Right lobe of liver (tissue), 6 donors: ENCODE measurements around the gene DVL1. TPM values are rescaled to one million over a fixed set of nuclear protein-coding genes. Genes with fewer than 3 reads are reported as not detected.

ENCODE experiments used
- ATAC-seq, 4 donors: fragments of 200-7000 bp; cut with Tn5 transposase; one replicate each; pipeline ENCODE4 v1.9.1; 2020; ENCODE audit warnings: mild to moderate bottlenecking in 4 of 4, moderate library complexity in 4 of 4
- DNase-seq, 3 donors: peaks; one replicate each; pipeline ENCODE4 v3.0.0-alpha.2; 2020
- H3K27ac ChIP-seq, 3 donors: fragments of 200-600 bp; one replicate each; pipeline ENCODE4 v1.8.0; 2022
- H3K27me3 ChIP-seq, 2 donors: fragments of 200-600 bp; one replicate each; pipeline ENCODE4 v1.8.0; 2022
- H3K36me3 ChIP-seq, 4 donors: fragments of 200-600 bp; sonication (generic) in 1 of 4; one replicate each; pipeline versions ENCODE4 v1.5.1 to v1.8.0; 2017 to 2022; ENCODE audit warnings: control low read depth in 1 of 4
- H3K4me1 ChIP-seq, 4 donors: fragments of 200-600 bp; sonication (generic) in 1 of 4; one replicate each; pipeline versions ENCODE4 v1.5.1 to v1.8.0; 2017 to 2022; ENCODE audit warnings: control low read depth in 1 of 4
- H3K4me3 ChIP-seq, 3 donors: fragments of 200-600 bp; one replicate each; pipeline ENCODE4 v1.8.0; 2022
- H3K9me3 ChIP-seq, 4 donors: fragments of 200-600 bp; sonication (generic) in 1 of 4; one replicate each; pipeline versions ENCODE4 v1.5.1 to v1.8.0; 2017 to 2022; ENCODE audit warnings: control low read depth in 1 of 4
- POLR2A ChIP-seq: fragments of 450-650 bp; IDR thresholded peaks from one replicate; pipeline ENCODE4 v1.6.1; 2017; ENCODE audit warnings: antibody characterized with exemption, mild to moderate bottlenecking
- WGBS: methylation state at CpG from one replicate; pipeline ENCODE4 v1.1.6; 2018; ENCODE audit warnings: low coverage, low lambda C conversion rate; ENCODE audit not compliant: insufficient coverage; ENCODE audit errors: missing lambda C conversion rate; 5-methylcytosine and 5-hydroxymethylcytosine counted together
- intact Hi-C, 2 donors: fragments of 100-400 bp; cut with DNase I; formaldehyde crosslinking; loops; one replicate each; pipeline versions ENCODE4 v1.11.2 to v1.14.1; 2022
- total RNA-seq, 6 experiments: library from RNA; depleted of rRNA in 2 of 6; stranded (reverse); fragments of >200 nt in 2 of 6; fragmentation: NEBNext Ultra II Directional in 3 of 6; extraction: Animal tissue kit (Norgen Biotek cat#: 25700) in 3 of 6; gene quantifications; one replicate each; pipeline versions ENCODE4 v1.1.0 to v1.2.4, GENCODE V29; 2016 to 2023
- TF ChIP-seq, protein P1 (sequence below), 4 donors: fragments of 200-600 bp in 3 of 4; fragments of 450-650 bp in 1 of 4; IDR thresholded peaks; one replicate each; pipeline versions ENCODE4 v1.5.1 to v1.8.0; 2016 to 2022; ENCODE audit warnings: antibody characterized with exemption in 4 of 4, mild to moderate bottlenecking in 2 of 4
- donor health status: DM: no; HTN: yes; CAD: no.
- donor health status: DM: no; HTN: no; CAD: no.
- donor health status: DM: no; HTN: no; CAD: no.
- donor health status: DM: no; HTN: yes; CAD: no.
- donor health status: DM: no; HTN: yes; CAD: no.

The DVL1 gene
- total RNA-seq, 6 experiments from 2014 or later = 32.7 to 54.6 (median 41.2) TPM

DNA sequence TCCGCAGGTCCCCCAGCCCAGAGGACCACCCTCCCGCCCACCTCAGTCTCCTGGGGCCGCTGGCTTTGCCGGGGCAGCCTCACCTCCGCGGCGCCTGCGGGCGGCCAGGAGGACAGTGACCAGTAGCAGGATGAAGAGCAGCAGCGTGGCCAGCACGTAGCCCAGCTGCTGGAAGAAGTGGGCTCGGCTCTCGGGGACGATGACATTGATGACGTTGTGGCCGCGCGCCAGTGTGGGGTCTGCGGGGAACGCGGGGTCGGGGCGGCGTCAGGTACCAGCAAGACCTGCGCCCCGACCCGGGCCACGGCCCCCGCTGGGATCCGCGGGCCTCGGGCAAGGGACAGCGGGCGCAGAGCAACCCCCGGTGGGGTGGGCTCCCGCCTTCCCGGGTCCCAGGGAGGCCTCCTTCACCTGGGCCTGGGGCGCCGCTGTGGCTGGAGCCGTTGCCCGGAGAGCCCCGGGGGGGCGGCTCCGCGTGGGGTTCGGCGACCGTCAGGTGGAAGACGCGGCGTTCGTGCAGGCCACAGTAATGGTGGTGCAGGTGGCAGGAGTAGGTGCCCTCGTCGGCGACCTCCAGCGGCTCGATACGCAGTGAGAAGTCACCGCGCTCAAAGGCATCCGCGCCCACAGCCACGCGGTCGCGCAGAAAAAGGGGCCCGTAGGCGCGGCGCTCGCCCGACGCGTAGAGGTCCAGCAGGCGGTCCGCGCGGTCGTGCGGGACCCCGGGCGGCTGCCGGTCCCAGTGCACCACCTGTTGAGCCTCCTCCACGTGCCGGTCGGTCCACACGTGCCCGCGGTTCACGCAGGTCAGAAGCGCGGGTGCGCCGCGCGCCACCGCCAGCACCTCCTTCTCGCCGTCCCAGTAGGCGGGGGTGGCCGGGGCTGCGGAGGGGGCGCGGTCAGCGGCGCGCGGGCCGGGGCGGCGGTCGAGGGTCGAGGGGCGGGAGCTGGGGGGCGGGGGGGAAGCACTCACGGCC lies 5.3 kb upstream of the DVL1 start:
- 43% methylated on average over 6 of the region's 116 CpGs for WGBS
- ATAC-seq (no peak), DNase-seq (peak in 1 of 3 donors; percentile 14)
- TF ChIP-seq POLR2A = no peak
- TF ChIP-seq, protein P1, sequence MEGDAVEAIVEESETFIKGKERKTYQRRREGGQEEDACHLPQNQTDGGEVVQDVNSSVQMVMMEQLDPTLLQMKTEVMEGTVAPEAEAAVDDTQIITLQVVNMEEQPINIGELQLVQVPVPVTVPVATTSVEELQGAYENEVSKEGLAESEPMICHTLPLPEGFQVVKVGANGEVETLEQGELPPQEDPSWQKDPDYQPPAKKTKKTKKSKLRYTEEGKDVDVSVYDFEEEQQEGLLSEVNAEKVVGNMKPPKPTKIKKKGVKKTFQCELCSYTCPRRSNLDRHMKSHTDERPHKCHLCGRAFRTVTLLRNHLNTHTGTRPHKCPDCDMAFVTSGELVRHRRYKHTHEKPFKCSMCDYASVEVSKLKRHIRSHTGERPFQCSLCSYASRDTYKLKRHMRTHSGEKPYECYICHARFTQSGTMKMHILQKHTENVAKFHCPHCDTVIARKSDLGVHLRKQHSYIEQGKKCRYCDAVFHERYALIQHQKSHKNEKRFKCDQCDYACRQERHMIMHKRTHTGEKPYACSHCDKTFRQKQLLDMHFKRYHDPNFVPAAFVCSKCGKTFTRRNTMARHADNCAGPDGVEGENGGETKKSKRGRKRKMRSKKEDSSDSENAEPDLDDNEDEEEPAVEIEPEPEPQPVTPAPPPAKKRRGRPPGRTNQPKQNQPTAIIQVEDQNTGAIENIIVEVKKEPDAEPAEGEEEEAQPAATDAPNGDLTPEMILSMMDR (IDR thresholded peaks at IDR 0.05) = no peak
- Histone ChIP-seq H3K4me1 (no peaks in the 10 kb centered on the region), H3K9me3 (no peaks in the 10 kb centered on the region), H3K27me3 (peaks cover 0 to 5% of the 10 kb centered on the region in 2 donors), H3K27ac (no peak overlapping the region), H3K4me3 (no peak overlapping the region), H3K36me3 (no peaks in the 10 kb centered on the region)
- intact Hi-C loops = no loop called here

DNA sequence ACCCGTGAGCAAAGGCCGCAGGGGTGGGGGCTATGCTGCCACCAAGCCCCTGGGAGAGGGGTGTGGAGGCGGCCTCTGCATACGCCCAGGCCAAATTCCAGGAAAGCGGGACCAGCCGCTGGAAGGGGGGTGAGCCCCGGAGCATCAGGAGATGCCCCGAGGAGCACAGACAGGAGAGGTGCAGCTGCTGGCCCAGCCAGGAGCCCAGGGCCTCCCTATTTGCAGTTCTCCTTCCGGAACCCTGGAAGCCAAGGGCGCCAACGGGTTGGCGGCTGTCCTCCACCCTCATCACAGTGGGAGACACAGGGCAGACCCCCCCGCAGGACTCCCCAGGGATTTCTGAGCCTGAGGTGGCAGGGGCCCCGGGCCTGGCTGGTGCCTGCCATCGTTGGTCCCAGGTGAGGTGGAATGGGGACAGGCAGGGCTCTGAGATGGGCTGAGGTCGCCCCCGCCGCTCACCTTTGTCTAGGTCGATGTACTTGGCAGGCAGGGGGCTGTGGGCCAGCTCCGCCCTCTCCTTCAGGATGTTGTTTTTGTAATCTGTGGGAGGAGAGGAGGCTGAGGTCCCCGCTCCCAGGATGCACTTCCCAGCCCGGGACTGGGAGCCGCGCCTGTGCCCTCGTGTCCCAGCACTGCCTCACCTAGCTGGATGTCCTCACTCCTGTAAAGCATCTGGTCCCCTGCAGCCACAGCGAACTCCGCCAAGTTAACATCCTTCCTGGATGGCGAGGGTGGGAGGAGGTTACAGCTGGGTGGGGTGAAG lies 4.4 kb upstream of the DVL1 start:
- H3K9me3 ChIP-seq = no peaks in the 10 kb centered on the region
- H3K27me3 ChIP-seq = peaks cover 0 to 5% of the 10 kb centered on the region in 2 donors
- intact Hi-C loops = no loop called here
- no peak overlapping the region for H3K4me3 ChIP-seq
- no peaks in the 10 kb centered on the region for H3K4me1 ChIP-seq
- 18% methylated on average over 9 of the region's 28 CpGs for WGBS
- H3K36me3 ChIP-seq = no peaks in the 10 kb centered on the region
- DNase-seq (no peak), ATAC-seq (no peak)
- TF ChIP-seq, protein P1 (IDR thresholded peaks at IDR 0.05) = no peak
- no peak for TF ChIP-seq POLR2A
- no peak overlapping the region for H3K27ac ChIP-seq

DNA sequence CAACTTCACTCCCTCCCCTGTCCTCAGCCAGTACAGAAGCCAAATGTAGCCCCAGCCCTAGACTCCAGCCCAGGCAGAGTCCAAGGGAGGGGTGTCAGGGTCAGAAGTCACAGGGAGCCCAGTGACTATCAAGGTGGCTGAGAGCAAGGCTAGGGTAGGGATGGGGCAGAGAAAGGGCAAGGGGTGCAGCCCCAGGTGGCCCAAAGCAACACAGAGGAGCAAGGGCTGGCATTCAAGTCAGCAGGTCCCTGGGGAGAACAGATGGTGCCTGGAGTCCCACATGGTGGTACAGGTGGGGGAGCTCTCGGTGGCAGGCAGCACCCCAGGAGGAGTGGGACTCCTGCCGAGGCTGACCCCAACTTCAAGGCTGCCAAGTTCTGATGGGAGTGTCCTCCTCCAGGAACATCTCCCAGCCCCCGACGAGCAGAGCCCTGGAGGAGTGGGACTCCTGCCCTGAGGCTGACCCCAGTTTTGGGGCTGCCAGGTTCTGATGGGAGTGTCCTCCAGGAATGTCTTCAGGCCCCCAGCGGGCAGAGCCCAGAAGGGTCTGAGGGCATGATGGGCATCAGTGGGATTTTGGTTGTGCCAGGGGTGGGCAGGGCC lies 3.7 kb upstream of the DVL1 start:
- no peaks in the 10 kb centered on the region for H3K36me3 ChIP-seq
- TF ChIP-seq, protein P1 (IDR thresholded peaks at IDR 0.05) = no peak
- TF ChIP-seq POLR2A = no peak
- ATAC-seq (no peak), DNase-seq (no peak)
- no peaks in the 10 kb centered on the region for H3K9me3 ChIP-seq
- peaks cover 0 to 2% (median 0%) of the 10 kb centered on the region in 4 donors for H3K4me1 ChIP-seq
- intact Hi-C loops = no loop called here
- H3K4me3 ChIP-seq = no peak overlapping the region
- H3K27ac ChIP-seq = no peak overlapping the region
- 0% methylated on average over 1 of the region's 5 CpGs for whole genome bisulfite sequencing
- H3K27me3 ChIP-seq = peaks cover 0 to 5% of the 10 kb centered on the region in 2 donors

DNA sequence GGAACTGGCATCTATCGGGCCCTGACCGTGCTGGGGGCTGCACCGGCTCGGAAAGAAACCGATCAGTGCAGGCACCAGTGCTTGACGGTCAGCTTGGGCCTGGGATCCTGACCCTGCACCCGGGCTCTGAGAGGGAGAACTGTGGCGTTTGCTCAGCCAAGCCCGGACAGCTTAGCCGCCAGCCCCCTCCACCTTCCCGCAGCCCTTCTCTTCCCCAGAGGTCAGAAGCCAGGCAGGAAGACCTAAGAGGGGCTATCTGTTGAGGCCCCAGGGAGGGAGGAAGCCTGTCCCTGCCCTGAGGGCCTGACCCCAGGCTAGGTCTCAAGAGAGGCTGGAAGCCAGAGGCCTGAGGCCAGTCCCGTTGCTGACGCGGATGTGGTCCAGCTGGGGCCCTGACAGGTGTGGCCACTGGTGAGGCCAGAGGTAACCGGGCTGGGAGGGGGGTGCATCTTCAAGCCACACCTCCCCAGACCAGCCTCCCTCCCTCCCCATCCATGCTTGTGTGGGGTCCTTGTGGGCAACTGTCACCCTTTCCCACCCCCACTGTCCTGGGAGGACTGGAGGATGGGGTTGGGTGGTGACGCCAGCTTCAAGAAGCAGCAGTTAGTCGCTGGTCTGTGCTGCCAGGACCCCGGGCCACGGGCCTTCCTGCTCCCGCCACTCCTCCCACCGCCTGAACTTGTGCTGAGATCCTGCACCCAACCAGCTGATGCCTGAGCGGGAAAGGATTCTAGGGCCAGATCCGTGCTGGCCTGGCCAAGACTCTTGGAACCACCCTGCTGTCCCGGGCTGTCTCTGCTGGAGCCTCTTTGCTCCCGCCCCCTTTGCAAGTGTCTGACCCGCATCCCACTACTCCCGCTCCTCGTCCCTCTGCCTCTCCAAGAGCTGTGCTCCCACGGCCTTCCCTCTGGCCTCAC lies 2.6 kb upstream of the DVL1 start:
- ATAC-seq (no peak), DNase-seq (no peak)
- Histone ChIP-seq H3K27ac (no peak overlapping the region), H3K9me3 (no peaks in the 10 kb centered on the region), H3K27me3 (peaks cover 0 to 5% of the 10 kb centered on the region in 2 donors), H3K36me3 (no peaks in the 10 kb centered on the region), H3K4me1 (peaks cover 0 to 12% (median 5%) of the 10 kb centered on the region in 4 donors), H3K4me3 (no peak overlapping the region)
- intact Hi-C loops = no loop called here
- no peak for TF ChIP-seq POLR2A
- TF ChIP-seq, protein P1 (IDR thresholded peaks at IDR 0.05) = no peak
- WGBS = 80% methylated on average over 2 of the region's 29 CpGs
